A549 (cell line): ENCODE data around the gene RHEB.

Experiments
- CTCF ChIP-seq: fragments of >200 bp; sonication (Bioruptor Twin); formaldehyde crosslinking; IDR thresholded peaks from 3 replicates; pipeline ENCODE4 v1.5.1; 2016
- HMGXB4 ChIP-seq: fragments of 250-450 bp; sonication (Bioruptor Pico); IDR thresholded peaks from 2 replicates; pipeline ENCODE4 v1.5.0; 2021; ENCODE audit warnings: mild to moderate bottlenecking, moderate library complexity, borderline replicate concordance
- NR3C1 ChIP-seq: fragments of >200 bp; sonication (Bioruptor Twin); formaldehyde crosslinking; IDR thresholded peaks from 3 replicates; pipeline ENCODE4 v1.6.1; 2017

GRCh38 chr7:151497306-151497871 lies 22.3 kb downstream of the RHEB start:
- TF ChIP-seq CTCF (no peak), NR3C1 (no peak), HMGXB4 (CRISPR knock-in tag) (no peak)
